Caco-2 (cell line): ENCODE measurements around the gene OR6X1. TPM values are rescaled to one million over a fixed set of nuclear protein-coding genes. Genes with fewer than 3 reads are reported as not detected.

Source experiments
- BruUV-seq: library from RNA; stranded (reverse); fragments of 400-500 nt; replicated peaks from 2 replicates; lab custom pipeline; 2021; lab: Mats Ljungman, UMichigan
- CTCF ChIA-PET: fragments of 300-600 bp; sonication (Branson Sonifier 250); formaldehyde crosslinking; loops from one replicate; lab custom pipeline; 2022; ENCODE audit warnings: antibody characterized with exemption; lab: Charles Lee
- POLR2A ChIA-PET: fragments of 300-600 bp; sonication (Branson Sonifier 250); formaldehyde crosslinking; loops from one replicate; lab custom pipeline; 2022; ENCODE audit warnings: antibody characterized with exemption; lab: Charles Lee
- DNase-seq, 2 experiments: peaks; one replicate each; pipeline versions ENCODE4 v3.0.0 to v3.0.0-alpha.2; 2020 to 2022
- H3K27me3 ChIP-seq: replicated peaks from 2 replicates; pipeline ENCODE4 v1.6.0; 2011; ENCODE audit warnings: low read length; ENCODE audit not compliant: control insufficient read depth, insufficient read depth
- H3K36me3 ChIP-seq: 2 replicates; pipeline ENCODE4 v1.5.1; 2011; ENCODE audit warnings: low read length; ENCODE audit not compliant: control insufficient read depth, insufficient read depth
- H3K4me1 ChIP-seq: fragments of 250-450 bp; sonication (Bioruptor Pico); 2 replicates; pipeline ENCODE4 v1.5.1; 2020; ENCODE audit warnings: mild to moderate bottlenecking
- H3K4me3 ChIP-seq: 2 replicates; pipeline ENCODE4 v1.5.1; 2011; ENCODE audit warnings: low read depth, mild to moderate bottlenecking, control low read depth, low read length
- H3K9me3 ChIP-seq: fragments of 250-450 bp; sonication (Bioruptor Pico); 2 replicates; pipeline ENCODE4 v1.5.1; 2020; ENCODE audit warnings: mild to moderate bottlenecking, moderate library complexity
- H3K27ac Mint-ChIP-seq: one replicate; pipeline ENCODE4 v1.8.0; 2022; ENCODE audit warnings: mixed read lengths; ENCODE audit not compliant: unreplicated experiment
- H3K27me3 Mint-ChIP-seq: one replicate; pipeline ENCODE4 v1.8.0; 2022; ENCODE audit warnings: mixed read lengths; ENCODE audit not compliant: insufficient read depth, unreplicated experiment
- H3K36me3 Mint-ChIP-seq: one replicate; pipeline ENCODE4 v1.8.0; 2022; ENCODE audit warnings: mild to moderate bottlenecking, mixed read lengths; ENCODE audit not compliant: insufficient read depth, unreplicated experiment
- H3K4me1 Mint-ChIP-seq: one replicate; pipeline ENCODE4 v1.8.0; 2022; ENCODE audit warnings: low read depth, mixed read lengths; ENCODE audit not compliant: unreplicated experiment
- H3K4me3 Mint-ChIP-seq: one replicate; pipeline ENCODE4 v1.8.0; 2022; ENCODE audit warnings: mild to moderate bottlenecking, moderate library complexity, mixed read lengths; ENCODE audit not compliant: unreplicated experiment
- H3K9me3 Mint-ChIP-seq: one replicate; pipeline ENCODE4 v1.8.0; 2022; ENCODE audit warnings: mixed read lengths; ENCODE audit not compliant: unreplicated experiment
- intact Hi-C: fragments of 100-400 bp; cut with micrococcal nuclease; formaldehyde crosslinking; loops from one replicate; pipeline ENCODE4 v1.10.0; 2022; ENCODE audit not compliant: unreplicated experiment
- total RNA-seq: library from RNA; stranded (reverse); gene quantifications from 2 replicates; pipeline ENCODE4 v1.2.3, GENCODE V29; 2022
- TF ChIP-seq, protein P1 (sequence below), 2 experiments: fragments of 200-600 bp in 1 of 2; IDR thresholded peaks; 1 replicate in 1 of 2; 2 replicates in 1 of 2; pipeline versions ENCODE4 v1.5.1 to v1.8.0; 2011 to 2022; ENCODE audit warnings: antibody characterized with exemption in 1 of 2, control low read depth in 1 of 2, inconsistent platforms in 1 of 2, low read depth in 1 of 2, low read length in 1 of 2, mild to moderate bottlenecking in 1 of 2, moderate library complexity in 1 of 2; ENCODE audit not compliant: insufficient read depth in 1 of 2, severe bottlenecking in 1 of 2, unreplicated experiment in 1 of 2

OR6X1 gene
- total RNA-seq, 1 experiment from 2014 or later = not detected

DNA sequence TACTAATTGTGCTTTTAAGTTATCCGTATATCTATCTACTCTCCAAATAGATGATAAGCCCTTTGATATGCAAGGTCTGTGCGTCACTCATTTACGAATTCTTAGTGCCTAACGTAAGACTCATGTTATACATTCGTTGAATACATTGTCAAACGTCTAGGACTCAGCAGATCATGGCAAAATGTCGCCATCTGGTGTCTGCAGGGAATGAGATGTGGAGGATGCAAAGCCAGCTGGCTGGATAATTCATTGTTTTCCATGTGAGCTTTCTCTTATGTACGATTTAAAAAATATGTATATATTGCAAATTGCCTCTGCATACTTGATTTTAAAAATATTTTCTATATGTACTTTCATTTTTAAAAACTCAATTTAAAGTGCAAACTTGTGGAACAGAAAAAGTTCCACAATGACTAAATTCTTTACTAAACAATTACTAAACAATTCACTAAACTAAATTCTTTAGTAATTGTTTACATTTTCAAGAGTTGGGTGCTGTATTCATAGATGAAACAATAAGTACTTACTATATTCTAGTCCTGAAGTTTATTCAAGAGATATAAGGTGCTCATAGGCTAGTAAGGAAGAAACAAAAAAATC, 46.6 kb downstream of the OR6X1 start:
- H3K9me3 Mint-ChIP-seq = no peaks in the 10 kb centered on the region

DNA sequence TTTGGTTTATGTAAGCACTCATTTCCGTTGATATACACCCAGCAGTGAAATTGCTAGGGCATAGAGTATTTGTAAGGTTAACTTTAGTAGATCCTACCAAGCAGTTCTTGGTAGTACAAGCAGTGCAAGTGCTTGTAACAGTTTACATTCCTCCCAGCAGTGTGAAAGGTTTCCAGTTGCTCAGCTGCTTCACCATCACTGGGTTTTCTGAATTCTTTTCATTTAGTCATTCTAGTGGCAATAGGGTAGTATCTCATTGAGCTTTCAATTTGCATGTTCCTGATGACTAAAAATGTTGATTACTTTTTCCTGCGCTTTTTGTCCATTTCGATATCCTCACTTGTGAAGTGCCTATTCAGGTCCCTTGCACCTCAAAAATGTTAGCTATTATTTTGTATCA, 47.1 kb downstream of the OR6X1 start:
- no peaks in the 10 kb centered on the region for H3K36me3 Mint-ChIP-seq
- H3K27me3 Mint-ChIP-seq = peaks cover 14% of the 10 kb centered on the region
- no peaks in the 10 kb centered on the region for H3K9me3 ChIP-seq
- H3K36me3 ChIP-seq = no peaks in the 10 kb centered on the region
- H3K27ac Mint-ChIP-seq = no peak overlapping the region
- DNase-seq = no peak
- peaks cover 6% of the 10 kb centered on the region for H3K4me1 Mint-ChIP-seq
- H3K27me3 ChIP-seq = no peaks in the 10 kb centered on the region; the same call in 1 of the 2 replicates
- no peak overlapping the region for H3K4me3 ChIP-seq
- H3K4me1 ChIP-seq = peaks cover 4% of the 10 kb centered on the region; the same call in 1 of the 2 replicates
- no TSS peak for BruUV-seq
- TF ChIP-seq, protein P1, sequence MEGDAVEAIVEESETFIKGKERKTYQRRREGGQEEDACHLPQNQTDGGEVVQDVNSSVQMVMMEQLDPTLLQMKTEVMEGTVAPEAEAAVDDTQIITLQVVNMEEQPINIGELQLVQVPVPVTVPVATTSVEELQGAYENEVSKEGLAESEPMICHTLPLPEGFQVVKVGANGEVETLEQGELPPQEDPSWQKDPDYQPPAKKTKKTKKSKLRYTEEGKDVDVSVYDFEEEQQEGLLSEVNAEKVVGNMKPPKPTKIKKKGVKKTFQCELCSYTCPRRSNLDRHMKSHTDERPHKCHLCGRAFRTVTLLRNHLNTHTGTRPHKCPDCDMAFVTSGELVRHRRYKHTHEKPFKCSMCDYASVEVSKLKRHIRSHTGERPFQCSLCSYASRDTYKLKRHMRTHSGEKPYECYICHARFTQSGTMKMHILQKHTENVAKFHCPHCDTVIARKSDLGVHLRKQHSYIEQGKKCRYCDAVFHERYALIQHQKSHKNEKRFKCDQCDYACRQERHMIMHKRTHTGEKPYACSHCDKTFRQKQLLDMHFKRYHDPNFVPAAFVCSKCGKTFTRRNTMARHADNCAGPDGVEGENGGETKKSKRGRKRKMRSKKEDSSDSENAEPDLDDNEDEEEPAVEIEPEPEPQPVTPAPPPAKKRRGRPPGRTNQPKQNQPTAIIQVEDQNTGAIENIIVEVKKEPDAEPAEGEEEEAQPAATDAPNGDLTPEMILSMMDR (IDR thresholded peaks at IDR 0.05; ENCODE audit: insufficient read depth in 1 of 2, low read depth in 1 of 2, low read length in 1 of 2, severe bottlenecking in 1 of 2, unreplicated experiment in 1 of 2) = no peak
- H3K4me3 Mint-ChIP-seq = no peak overlapping the region
- POLR2A ChIA-PET = no interaction called here
- CTCF ChIA-PET = interaction anchor here (0.8 to 3.8 kb wide), 11 partner anchors 9 to 446 kb away, joined by 3 to 41 read pairs (median 5); partner anchors contain the start of gene SCN3B
- intact Hi-C loops = loop anchor here (1.0 kb wide), 4 partner anchors 53 to 196 kb away; partner anchors contain the start of gene SCN3B
- no peaks in the 10 kb centered on the region for H3K9me3 Mint-ChIP-seq

More for the DNA sequence above, 46.6 kb downstream of the OR6X1 start:
- ChIA-PET POLR2A (no interaction called here), CTCF (interaction anchor here (0.6 to 3.8 kb wide), 14 partner anchors 9 to 446 kb away, joined by 3 to 41 read pairs (median 5); partner anchors contain the start of gene SCN3B)
- peaks cover 12% of the 10 kb centered on the region for H3K27me3 Mint-ChIP-seq
- BruUV-seq = no TSS peak
- peaks cover 6% of the 10 kb centered on the region for H3K4me1 Mint-ChIP-seq
- no peaks in the 10 kb centered on the region for H3K36me3 ChIP-seq
- TF ChIP-seq, protein P1 (IDR thresholded peaks at IDR 0.05; ENCODE audit: insufficient read depth in 1 of 2, low read depth in 1 of 2, low read length in 1 of 2, severe bottlenecking in 1 of 2, unreplicated experiment in 1 of 2) = peak; percentile 90 to 93
- H3K27ac Mint-ChIP-seq = no peak overlapping the region
- no peaks in the 10 kb centered on the region for H3K9me3 ChIP-seq
- H3K4me3 ChIP-seq = no peak overlapping the region
- H3K4me1 ChIP-seq = peaks cover 3% of the 10 kb centered on the region; the same call in 1 of the 2 replicates
- no peaks in the 10 kb centered on the region; the same call in 1 of the 2 replicates for H3K27me3 ChIP-seq
- intact Hi-C loops = loop anchor here (1.0 kb wide), 4 partner anchors 53 to 196 kb away; partner anchors contain the start of gene SCN3B
- peak; percentile 82 to 85 for DNase-seq
- H3K4me3 Mint-ChIP-seq = no peak overlapping the region
- no peaks in the 10 kb centered on the region for H3K36me3 Mint-ChIP-seq

DNA sequence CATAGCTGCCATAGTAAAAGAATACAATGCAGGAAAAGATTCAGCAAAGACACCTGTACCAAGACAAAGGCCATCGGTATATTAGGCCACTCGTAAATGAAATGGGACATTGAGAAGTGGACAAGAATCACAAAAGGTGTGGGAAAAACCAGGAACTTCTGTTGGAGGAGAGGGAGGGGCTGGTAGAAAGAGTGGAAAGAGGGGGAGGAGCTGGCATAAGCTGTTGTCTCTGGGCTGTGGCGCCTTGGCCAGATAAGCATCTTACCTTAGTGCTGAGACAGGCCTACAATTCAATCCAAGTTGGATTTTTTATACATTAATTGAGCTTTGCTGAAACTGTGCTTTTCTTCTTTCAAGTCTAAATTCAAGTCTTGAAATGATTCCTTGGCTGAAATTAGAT, 50.0 kb downstream of the OR6X1 start:
- intact Hi-C loops = no loop called here
- H3K9me3 Mint-ChIP-seq = no peaks in the 10 kb centered on the region
- H3K36me3 Mint-ChIP-seq = no peaks in the 10 kb centered on the region
- Histone ChIP-seq H3K36me3 (no peaks in the 10 kb centered on the region), H3K4me3 (no peak overlapping the region), H3K27me3 (no peaks in the 10 kb centered on the region; the same call in 1 of the 2 replicates), H3K4me1 (peaks cover 4% of the 10 kb centered on the region; the same call in 1 of the 2 replicates), H3K9me3 (no peaks in the 10 kb centered on the region)
- ChIA-PET POLR2A (no interaction called here), CTCF (no interaction called here)
- BruUV-seq = no TSS peak
- H3K27ac Mint-ChIP-seq = no peak overlapping the region
- peaks cover 6% of the 10 kb centered on the region for H3K27me3 Mint-ChIP-seq
- H3K4me3 Mint-ChIP-seq = no peak overlapping the region
- peaks cover 6% of the 10 kb centered on the region for H3K4me1 Mint-ChIP-seq
- TF ChIP-seq, protein P1 (IDR thresholded peaks at IDR 0.05; ENCODE audit: insufficient read depth in 1 of 2, low read depth in 1 of 2, low read length in 1 of 2, severe bottlenecking in 1 of 2, unreplicated experiment in 1 of 2) = no peak
- no peak for DNase-seq

Other genes starting within 250 kb of the OR6X1 start
- gene SCN3B, start 99.9 kb downstream of the OR6X1 start, total RNA-seq = 0.77 and 0.82 TPM in 2 replicates
- 25.5 and 27.9 TPM in 2 replicates for gene ZNF202, start 12.9 kb downstream of the OR6X1 start, total RNA-seq
- gene OR6M1, start 51.8 kb upstream of the OR6X1 start, total RNA-seq = not detected in 2 replicates
- gene TMEM225, start 131.2 kb upstream of the OR6X1 start, total RNA-seq = not detected in 2 replicates
- gene OR8D4, start 147.6 kb upstream of the OR6X1 start, total RNA-seq = not detected in 2 replicates
- gene OR4D5, start 185.1 kb upstream of the OR6X1 start, total RNA-seq = not detected in 2 replicates
- not detected in 2 replicates for gene OR6T1, start 189.3 kb upstream of the OR6X1 start, total RNA-seq
- gene OR10S1, start 223.3 kb upstream of the OR6X1 start, total RNA-seq = not detected in 2 replicates
- not detected in 2 replicates for gene OR10G6, start 240.6 kb upstream of the OR6X1 start, total RNA-seq